Eye (tissue), 1 donor: ENCODE results near the gene PRRX2.
"Not testable (repeated sequence)": the region's sequence is repeated elsewhere in the genome, so short reads cannot be mapped to it uniquely, and the experiment has no call there.

Experiments used
- DNase-seq: peaks from one replicate; pipeline ENCODE4 v3.0.0-alpha.2; 2015

PRRX2 gene

GRCh38 chr9:129739432-129739831 is 74.0 kb downstream of the PRRX2 start:
- no peak for DNase-seq

GRCh38 chr9:129740174-129740573 is 74.7 kb downstream of the PRRX2 start:
- DNase-seq, result no peak

- DNase-seq, result no peak
These were observed 75.4 kb downstream of the PRRX2 start for GRCh38 chr9:129740666-129741464.

- no peak for DNase-seq
These were observed 79.8 kb downstream of the PRRX2 start for GRCh38 chr9:129745200-129745599.

- DNase-seq, result no peak
These were observed 80.8 kb downstream of the PRRX2 start for GRCh38 chr9:129746092-129746777.

GRCh38 chr9:129748249-129748648 is 82.8 kb downstream of the PRRX2 start:
- no peak for DNase-seq

- not testable (repeated sequence) for DNase-seq
These were observed 83.6 kb downstream of the PRRX2 start for GRCh38 chr9:129749052-129749451.

GRCh38 chr9:129749575-129749974 is 84.1 kb downstream of the PRRX2 start:
- DNase-seq, result no peak

- DNase-seq, result no peak
These were observed 84.7 kb downstream of the PRRX2 start for GRCh38 chr9:129750013-129750638.

- no peak for DNase-seq
These were observed 86.7 kb downstream of the PRRX2 start for GRCh38 chr9:129751841-129752801.

GRCh38 chr9:129752900-129753729 is 87.7 kb downstream of the PRRX2 start, which contains the start of gene PTGES:
Gene PTGES (minus strand): TSS chr9:129753042. CDS start chr9:129753012, 30 bp downstream.
- DNase-seq, result peak; percentile 86

- no peak for DNase-seq
These were observed 89.7 kb downstream of the PRRX2 start for GRCh38 chr9:129755151-129755550.

- no peak for DNase-seq
These were observed 90.7 kb downstream of the PRRX2 start for GRCh38 chr9:129756191-129756590.

- no peak for DNase-seq
These were observed 91.6 kb downstream of the PRRX2 start for GRCh38 chr9:129757045-129757444.

GRCh38 chr9:129759319-129759718 is 93.9 kb downstream of the PRRX2 start:
- no peak for DNase-seq

GRCh38 chr9:129759804-129760502 is 94.5 kb downstream of the PRRX2 start:
- no peak for DNase-seq

- DNase-seq, result not testable (repeated sequence)
These were observed 95.3 kb downstream of the PRRX2 start for GRCh38 chr9:129760784-129761183.

GRCh38 chr9:129761293-129761900 is 96.0 kb downstream of the PRRX2 start:
- DNase-seq, result no peak

- DNase-seq, result peak; percentile 50
These were observed 96.5 kb downstream of the PRRX2 start for GRCh38 chr9:129761901-129762369.

- not testable (repeated sequence) for DNase-seq
These were observed 97.0 kb downstream of the PRRX2 start for GRCh38 chr9:129762370-129762984.
